Measurements from ENCODE around the gene PTGER1. TPM values are rescaled to one million over a fixed set of nuclear protein-coding genes. Genes with fewer than 3 reads are reported as not detected.

The PTGER1 gene
- total RNA-seq, 1 experiment from 2014 or later = 2.2 TPM

GRCh38 chr19:14479309-14479974 is 4.3 kb upstream of the PTGER1 start:
- ChIA-PET CTCF (interaction anchor here (0.7 to 1.1 kb wide), 2 partner anchors 281 to 343 kb away, joined by 4 to 5 read pairs; partner anchors contain the start of gene ASF1B), POLR2A (no interaction called here)
- H3K4me1 ChIP-seq (ENCODE audit: control insufficient read depth, insufficient read depth, low read length) = peaks cover 24% of the 10 kb centered on the region
- no peak overlapping the region for H3K4me3 ChIP-seq (ENCODE audit: low read depth in 2 of 2, low read length in 2 of 2)
- in situ Hi-C loops (cut with HindIII; ENCODE audit: low pct_unique_long_range_greater_than_20kb, low sequenced_read_pairs) = no loop called here
- H3K27me3 ChIP-seq (ENCODE audit: control insufficient read depth, insufficient read depth, low read length) = no peaks in the 10 kb centered on the region
- H3K36me3 ChIP-seq (ENCODE audit: control insufficient read depth, insufficient read depth, low read length) = no peaks in the 10 kb centered on the region; the same call in 1 of the 2 replicates
- DNase-seq (ENCODE audit: low read depth, low spot score) = no peak
- intact Hi-C loops (cut with micrococcal nuclease; ENCODE audit: unreplicated experiment) = no loop called here
- BruUV-seq (replicated peaks) = no TSS peak
- H3K27ac ChIP-seq (ENCODE audit: low read length) = no peak overlapping the region
- H3K9me3 ChIP-seq (ENCODE audit: control insufficient read depth, insufficient read depth, low read depth, low read length) = no peaks in the 10 kb centered on the region
- ATAC-seq = no peak
- no peak for TF ChIP-seq REST (IDR thresholded peaks at IDR 0.05; ENCODE audit: insufficient read depth in 1 of 2, low read depth in 2 of 2, low read length in 1 of 2)
- TF ChIP-seq POLR2AphosphoS5 (IDR thresholded peaks at IDR 0.05; ENCODE audit: low read depth, low read length) = no peak
- no peak for TF ChIP-seq TCF7L2 (IDR thresholded peaks at IDR 0.05; ENCODE audit: low read depth, low read length)
- TF ChIP-seq SIN3A (IDR thresholded peaks at IDR 0.05; ENCODE audit: borderline replicate concordance, insufficient read depth, low read depth, low read length) = no peak
- TF ChIP-seq CTCF (IDR thresholded peaks at IDR 0.05) = no peak

DNA sequence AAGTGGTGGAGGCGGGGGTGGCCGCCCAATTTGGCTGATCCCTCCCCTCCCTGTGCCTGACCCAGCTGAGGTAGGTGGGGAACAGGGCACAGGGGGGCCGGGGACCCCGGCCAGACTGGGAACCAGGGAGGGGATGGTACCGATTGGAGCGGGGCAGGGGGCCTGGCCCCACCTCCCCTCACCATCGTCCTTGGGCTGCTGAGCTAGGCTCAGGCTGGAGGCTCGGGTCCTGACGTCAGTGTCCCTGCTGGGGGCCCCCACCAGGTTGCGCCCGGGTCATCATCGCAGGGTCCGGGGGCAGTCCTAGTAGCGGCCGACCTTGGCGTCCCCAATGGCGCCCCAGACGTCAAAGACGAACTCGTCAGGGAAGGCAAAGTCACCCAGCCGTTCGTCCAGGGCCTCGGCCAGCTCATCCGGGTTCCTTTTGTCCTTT is 3.0 kb upstream of the PTGER1 start:
- ChIA-PET POLR2A (interaction anchor here (0.5 kb wide), 1 partner anchor 607 kb away, joined by 4 read pairs; no protein-coding TSS in a partner anchor), CTCF (no interaction called here)
- no peaks in the 10 kb centered on the region for H3K27me3 ChIP-seq (ENCODE audit: control insufficient read depth, insufficient read depth, low read length)
- TSS peak; percentile 89 for BruUV-seq (replicated peaks)
- DNase-seq (ENCODE audit: low read depth, low spot score) = no peak
- in situ Hi-C loops (cut with HindIII; ENCODE audit: low pct_unique_long_range_greater_than_20kb, low sequenced_read_pairs) (no loop called here), intact Hi-C loops (cut with micrococcal nuclease; ENCODE audit: unreplicated experiment) (no loop called here)
- ATAC-seq = no peak
- no peak for TF ChIP-seq POLR2AphosphoS5 (IDR thresholded peaks at IDR 0.05; ENCODE audit: low read depth, low read length)
- TF ChIP-seq TCF7L2 (IDR thresholded peaks at IDR 0.05; ENCODE audit: low read depth, low read length) = no peak
- no peak for TF ChIP-seq SIN3A (IDR thresholded peaks at IDR 0.05; ENCODE audit: borderline replicate concordance, insufficient read depth, low read depth, low read length)
- TF ChIP-seq CTCF (IDR thresholded peaks at IDR 0.05) = no peak
- TF ChIP-seq REST (IDR thresholded peaks at IDR 0.05; ENCODE audit: insufficient read depth in 1 of 2, low read depth in 2 of 2, low read length in 1 of 2) = no peak
- no peaks in the 10 kb centered on the region; the same call in 1 of the 2 replicates for H3K36me3 ChIP-seq (ENCODE audit: control insufficient read depth, insufficient read depth, low read length)
- no peak overlapping the region for H3K27ac ChIP-seq (ENCODE audit: low read length)
- no peaks in the 10 kb centered on the region for H3K9me3 ChIP-seq (ENCODE audit: control insufficient read depth, insufficient read depth, low read depth, low read length)
- peaks cover 24% of the 10 kb centered on the region for H3K4me1 ChIP-seq (ENCODE audit: control insufficient read depth, insufficient read depth, low read length)
- no peak overlapping the region for H3K4me3 ChIP-seq (ENCODE audit: low read depth in 2 of 2, low read length in 2 of 2)
